ENCODE data around the gene CREG2.

CREG2 gene

GRCh38 chr2:101305492-101306078 is 81.7 kb downstream of the CREG2 start:
- no peak for DNase-seq

GRCh38 chr2:101305035-101305434 is 82.3 kb downstream of the CREG2 start:
- no peak for DNase-seq

GRCh38 chr2:101303688-101304087 is 83.6 kb downstream of the CREG2 start:
- no peak for DNase-seq

DNA sequence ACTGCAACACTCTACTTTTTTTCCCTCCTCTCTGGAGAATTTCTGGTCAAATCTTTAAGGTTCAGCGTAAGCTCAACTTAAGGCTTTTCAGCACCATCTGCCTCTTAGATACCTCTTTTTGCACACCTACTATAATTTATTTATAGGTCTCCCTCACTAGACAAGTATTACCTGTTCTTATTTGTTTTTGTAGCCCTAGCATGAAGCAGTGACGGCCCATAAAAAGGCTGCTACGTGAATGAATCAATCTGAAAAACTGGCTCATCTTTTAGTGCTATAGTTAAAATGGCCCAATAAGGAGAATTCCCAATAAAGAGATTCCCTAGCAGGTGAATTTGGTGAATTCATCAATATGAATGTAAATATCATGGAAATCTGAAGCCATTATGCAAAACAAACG is 85.3 kb downstream of the CREG2 start:
- DNase-seq = no peak

DNA sequence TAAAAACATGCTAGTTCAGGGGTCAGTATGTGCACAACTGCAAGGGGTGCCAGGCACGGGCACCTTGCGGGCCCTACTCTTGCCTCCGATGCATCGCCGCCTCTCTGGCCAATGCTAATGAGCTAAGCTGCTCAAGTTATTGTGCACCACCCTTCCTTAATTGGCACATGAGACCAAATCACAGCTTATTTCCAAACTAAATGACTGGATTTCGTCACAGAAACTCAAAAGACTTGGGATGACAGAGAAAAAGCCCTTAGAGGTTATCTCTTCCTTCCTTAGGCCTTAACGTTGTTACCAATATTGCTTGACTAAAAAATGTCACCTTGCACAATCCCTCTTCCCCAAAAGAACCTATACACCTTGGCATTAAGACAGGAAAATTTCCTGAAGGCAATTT is 86.5 kb downstream of the CREG2 start:
- no peak for DNase-seq

DNA sequence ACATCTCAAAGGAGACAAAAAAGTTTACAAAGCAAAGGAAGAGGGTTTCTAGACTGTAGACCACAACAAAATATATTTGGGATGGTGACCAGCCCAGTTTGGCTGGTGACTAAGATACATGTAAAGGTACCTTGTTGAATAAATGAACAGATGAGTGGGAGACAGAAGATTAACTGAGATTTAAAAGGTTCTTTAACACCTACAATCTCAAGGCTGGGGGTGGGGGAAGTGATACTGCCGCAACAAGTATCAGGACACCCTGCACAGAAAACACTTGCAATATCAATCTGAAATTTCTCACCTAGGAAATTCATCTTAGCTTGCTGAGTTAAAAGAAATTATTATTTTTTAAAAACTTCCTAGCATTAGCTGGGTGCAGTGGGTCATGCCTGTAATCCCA is 87.1 kb downstream of the CREG2 start:
- DNase-seq = no peak

DNA sequence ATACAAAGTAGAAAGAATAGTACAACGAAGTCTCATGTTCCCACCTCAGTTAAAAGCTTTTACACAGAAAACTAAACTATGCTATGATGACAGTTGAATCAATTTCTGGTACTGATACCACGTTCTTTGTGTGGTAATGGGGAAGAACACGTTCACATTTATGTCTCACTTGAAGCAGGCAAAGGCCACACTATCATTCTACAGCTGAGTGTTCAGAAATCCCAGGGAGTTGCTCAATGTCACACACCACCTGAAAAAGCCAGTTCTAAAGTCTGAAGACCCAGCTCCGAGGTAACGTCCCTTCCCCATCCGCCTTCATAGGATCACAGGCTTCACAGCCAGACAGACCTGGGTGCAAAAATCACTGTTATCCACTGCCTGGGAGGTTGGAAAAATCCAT is 87.7 kb downstream of the CREG2 start:
- DNase-seq = no peak

GRCh38 chr2:101297383-101297782 is 89.9 kb downstream of the CREG2 start:
- DNase-seq = no peak

- no peak for DNase-seq
Measured at GRCh38 chr2:101296371-101296770, 90.9 kb downstream of the CREG2 start.

DNA sequence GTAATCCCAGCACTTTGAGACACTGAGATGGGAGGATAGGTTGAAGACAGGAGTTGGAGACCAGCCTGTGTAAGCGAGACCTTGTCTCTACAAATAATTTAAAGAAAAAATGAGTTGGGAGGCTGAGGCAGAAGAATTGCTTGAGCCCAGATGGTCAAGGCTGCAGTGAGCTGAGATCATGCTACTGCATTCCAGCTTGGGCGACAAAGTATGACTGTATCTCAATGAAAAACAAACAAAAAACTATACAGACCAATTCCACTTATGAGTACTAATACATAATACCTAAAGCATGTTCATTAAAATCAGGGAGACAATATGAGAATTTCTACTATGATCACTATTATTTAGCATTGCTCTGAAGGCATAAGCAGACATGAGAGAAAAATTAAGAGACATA is 91.4 kb downstream of the CREG2 start:
- DNase-seq = no peak

All from activated CD8-positive, alpha-beta memory T cell treated with anti-CD3 and anti-CD28 coated beads for 24 hours (primary cell).